SK-N-SH (cell line): ENCODE measurements around the gene ZNF385A. TPM values are rescaled to one million over a fixed set of nuclear protein-coding genes. Genes with fewer than 3 reads are reported as not detected.

ENCODE experiments used
- CTCF ChIA-PET: fragments of 300-600, 350-600 bp; formaldehyde crosslinking; extraction: SDS; loops from one replicate; lab custom pipeline; 2021; lab: Yijun Ruan, JAX
- POLR2A ChIA-PET: fragments of 350-600 bp; sonication (Branson Sonifier 250); formaldehyde crosslinking; extraction: SDS; loops from one replicate; lab custom pipeline; 2020; ENCODE audit warnings: antibody characterized with exemption, inconsistent platforms; lab: Yijun Ruan, JAX
- DNase-seq: peaks from one replicate; pipeline ENCODE4 v3.0.0; 2012
- H2AFZ ChIP-seq: fragments of 200-600 bp; sonication (generic); 2 replicates; pipeline ENCODE4 v1.8.1; 2016; ENCODE audit warnings: antibody characterized with exemption, mild to moderate bottlenecking, low read depth
- H3F3A ChIP-seq: fragments of 200-600 bp; sonication (generic); replicated peaks from 2 replicates; pipeline ENCODE3; 2016; ENCODE audit warnings: antibody characterized with exemption, mild to moderate bottlenecking; ENCODE audit not compliant: insufficient read depth
- H3K27ac ChIP-seq, 2 experiments: fragments of 200-500 bp in 1 of 2; fragments of 200-600 bp in 1 of 2; sonication (Bioruptor generic) in 1 of 2; sonication (generic), shearing (Covaris generic) in 1 of 2; 2 replicates each; pipeline versions ENCODE4 v1.5.1 to v1.6.1; 2014 to 2016; ENCODE audit warnings: low read depth in 2 of 2, inconsistent platforms in 1 of 2, low read length in 1 of 2, mild to moderate bottlenecking in 1 of 2, mixed read lengths in 1 of 2
- H3K27me3 ChIP-seq: fragments of 200-600 bp; sonication (generic), shearing (Covaris generic); 2 replicates; pipeline ENCODE4 v1.6.1; 2016; ENCODE audit warnings: mixed run types; ENCODE audit not compliant: insufficient read depth
- H3K36me3 ChIP-seq, 2 experiments: fragments of 200-500 bp in 1 of 2; fragments of 200-600 bp in 1 of 2; sonication (Bioruptor generic) in 1 of 2; sonication (generic) in 1 of 2; replicated peaks in 1 of 2; 2 replicates each; pipeline versions ENCODE3 to v1.5.1; 2014 to 2016; ENCODE audit warnings: low read length in 1 of 2, mild to moderate bottlenecking in 1 of 2; ENCODE audit not compliant: insufficient read depth in 2 of 2, control insufficient read depth in 1 of 2
- H3K4me1 ChIP-seq, 2 experiments: fragments of 200-500 bp in 1 of 2; fragments of 200-600 bp in 1 of 2; sonication (Bioruptor generic) in 1 of 2; sonication (generic), shearing (Covaris generic) in 1 of 2; 2 replicates each; pipeline versions ENCODE4 v1.5.1 to v1.6.1; 2014 to 2016; ENCODE audit warnings: low read depth in 1 of 2, low read length in 1 of 2, mixed run types in 1 of 2; ENCODE audit not compliant: insufficient read depth in 2 of 2, control insufficient read depth in 1 of 2
- H3K4me2 ChIP-seq: fragments of 200-600 bp; sonication (generic), shearing (Covaris generic); 2 replicates; pipeline ENCODE4 v1.6.1; 2017; ENCODE audit warnings: mixed run types
- H3K4me3 ChIP-seq, 2 experiments: fragments of 200-500 bp in 1 of 2; fragments of 200-600 bp in 1 of 2; sonication (Bioruptor generic) in 1 of 2; sonication (generic), shearing (Covaris generic) in 1 of 2; 2 replicates each; pipeline versions ENCODE4 v1.5.1 to v1.8.1; 2014 to 2016; ENCODE audit warnings: low read depth in 2 of 2, inconsistent platforms in 1 of 2, low read length in 1 of 2, mild to moderate bottlenecking in 1 of 2, mixed read lengths in 1 of 2, moderate library complexity in 1 of 2
- H3K79me2 ChIP-seq: fragments of 200-600 bp; sonication (generic); 2 replicates; pipeline ENCODE4 v1.8.1; 2017; ENCODE audit warnings: mild to moderate bottlenecking; ENCODE audit not compliant: insufficient read depth
- H3K9ac ChIP-seq: fragments of 200-600 bp; sonication (generic); 2 replicates; pipeline ENCODE4 v1.6.1; 2017; ENCODE audit warnings: mixed run types
- H3K9me2 ChIP-seq: fragments of 200-600 bp; sonication (generic); 2 replicates; pipeline ENCODE4 v1.6.1; 2017; ENCODE audit warnings: mixed run types
- H3K9me3 ChIP-seq: fragments of 200-600 bp; sonication (generic); 2 replicates; pipeline ENCODE4 v1.6.1; 2017; ENCODE audit warnings: mixed run types, mild to moderate bottlenecking, moderate library complexity
- H4K20me1 ChIP-seq: fragments of 200-600 bp; sonication (generic); 2 replicates; pipeline ENCODE4 v1.6.1; 2017; ENCODE audit warnings: mild to moderate bottlenecking, mixed run types; ENCODE audit not compliant: insufficient read depth
- ELF1 ChIP-seq: IDR thresholded peaks from 2 replicates; pipeline ENCODE4 v1.4.0; 2012
- EP300 ChIP-seq, 2 experiments: IDR thresholded peaks; 2 replicates each; pipeline versions ENCODE4 v1.4.0 to v1.6.1; 2012; ENCODE audit warnings: borderline replicate concordance in 1 of 2, low read depth in 1 of 2, low read length in 1 of 2
- EZH2phosphoT487 ChIP-seq: fragments of 200-600 bp; sonication (generic); IDR thresholded peaks from 2 replicates; pipeline ENCODE4 v1.6.1; 2017; ENCODE audit warnings: low read depth, mixed run types, mild to moderate bottlenecking, antibody characterized with exemption, moderate library complexity, borderline replicate concordance
- FOXJ3 ChIP-seq: sonication (generic); formaldehyde crosslinking; IDR thresholded peaks from 2 replicates; pipeline ENCODE4 v1.5.1; 2020; ENCODE audit warnings: mild to moderate bottlenecking, missing genetic modification reagents
- GABPA ChIP-seq: IDR thresholded peaks from 2 replicates; pipeline ENCODE4 v1.4.0; 2012; ENCODE audit warnings: low read depth, mild to moderate bottlenecking
- JUND ChIP-seq: IDR thresholded peaks from 2 replicates; pipeline ENCODE4 v1.4.0; 2012
- MEF2A ChIP-seq: IDR thresholded peaks from 2 replicates; pipeline ENCODE4 v1.4.0; 2012; ENCODE audit warnings: low read depth, borderline replicate concordance
- POLR2AphosphoS5 ChIP-seq: IDR thresholded peaks from 2 replicates; pipeline ENCODE4 v1.6.1; 2012; ENCODE audit warnings: low read depth, low read length
- RFX5 ChIP-seq: IDR thresholded peaks from 2 replicates; pipeline ENCODE4 v1.6.1; 2012; ENCODE audit warnings: mild to moderate bottlenecking, improper control_type of control experiment, low read length
- RXRA ChIP-seq: IDR thresholded peaks from 2 replicates; pipeline ENCODE4 v1.4.0; 2012; ENCODE audit warnings: low read depth, mild to moderate bottlenecking, borderline replicate concordance
- SMC3 ChIP-seq: IDR thresholded peaks from 2 replicates; pipeline ENCODE4 v1.6.1; 2012; ENCODE audit warnings: low read depth, low read length, improper control_type of control experiment
- TAF1 ChIP-seq: IDR thresholded peaks from 2 replicates; pipeline ENCODE4 v1.6.1; 2012; ENCODE audit warnings: low read depth, mild to moderate bottlenecking, low read length, moderate library complexity, borderline replicate concordance
- TCF12 ChIP-seq: IDR thresholded peaks from 2 replicates; pipeline ENCODE4 v1.4.0; 2012
- YY1 ChIP-seq: IDR thresholded peaks from 2 replicates; pipeline ENCODE4 v1.4.0; 2012; ENCODE audit warnings: low read depth, mild to moderate bottlenecking
- WGBS: methylation state at CpG from one replicate; pipeline ENCODE4 v1.1.6; 2017; ENCODE audit warnings: low lambda C conversion rate; 5-methylcytosine and 5-hydroxymethylcytosine counted together
- polyA plus RNA-seq, 3 experiments: library from polyadenylated mRNA; depleted of rRNA; stranded (reverse); fragments of >200 nt; gene quantifications; 2 replicates each; pipeline ENCODE4 v1.2.3, GENCODE V29; 2012
- TF ChIP-seq, protein P1 (sequence below): fragments of 150-350 bp; IDR thresholded peaks from 2 replicates; pipeline ENCODE4 v1.6.1; 2016; ENCODE audit warnings: mild to moderate bottlenecking, low read depth, low read length

ZNF385A gene
- polyA plus RNA-seq, 1 of the 3 experiments (the other 2 are of a cell fraction): 2.6 TPM

GRCh38 chr12:54392485-54393206 is 8.1 kb upstream of the ZNF385A start:
- CTCF ChIA-PET: interaction anchor here (0.9 to 3.9 kb wide), 11 partner anchors 10 to 393 kb away, joined by 3 to 37 read pairs (median 5); partner anchors contain the start of gene HOXC9

DNA sequence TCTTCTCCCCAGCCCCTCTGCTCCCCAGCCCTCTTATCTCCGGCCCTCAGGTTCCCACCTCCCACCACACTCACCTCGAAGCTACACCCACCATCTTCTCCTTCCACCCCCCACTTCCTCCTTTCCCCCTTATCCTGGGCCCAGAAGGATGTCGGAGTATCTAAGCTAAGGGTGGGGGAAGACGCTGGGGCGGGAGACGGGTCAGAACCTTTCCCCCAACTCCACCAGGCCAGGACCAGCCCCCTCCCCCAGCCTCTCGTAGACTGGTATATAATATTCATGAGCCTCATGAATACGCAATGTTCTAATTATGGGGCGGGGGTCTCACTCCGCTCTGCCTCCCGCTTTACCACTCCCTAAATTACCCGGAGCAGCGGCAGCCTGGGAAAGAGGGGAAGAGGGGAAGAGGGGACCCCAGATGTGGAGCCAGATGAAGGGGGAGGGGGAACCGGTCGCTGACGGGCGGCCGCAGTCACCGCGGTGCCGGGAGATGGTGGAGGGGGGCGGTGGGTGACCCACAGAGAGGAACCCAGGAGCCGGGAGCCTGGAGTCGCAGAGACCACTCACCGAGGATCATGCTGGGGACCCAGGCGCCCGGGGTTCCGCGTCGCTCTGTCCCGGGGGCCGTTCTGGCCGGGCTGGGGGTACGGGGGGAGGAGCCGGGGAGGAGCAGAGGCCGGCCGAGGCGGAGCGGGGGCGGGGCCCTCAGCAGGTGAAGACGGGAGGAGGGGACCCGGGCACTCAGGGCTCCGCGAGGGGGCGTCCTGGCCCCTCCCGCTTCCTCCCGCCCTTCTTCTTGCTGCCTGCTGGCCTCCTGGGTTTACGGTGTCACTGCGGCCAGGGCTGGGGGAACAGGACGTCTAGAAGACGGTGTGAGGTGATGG is 6.4 kb upstream of the ZNF385A start:
- no peak overlapping the region for H3K4me2 ChIP-seq
- H3K9me2 ChIP-seq: no peaks in the 10 kb centered on the region
- H3K4me1 ChIP-seq: peaks cover 0 to 29% of the 10 kb centered on the region in 2 experiments; a peak in 1 of 4 replicates
- no peak overlapping the region; a peak in 1 of 4 replicates for H3K27ac ChIP-seq
- peak overlapping the region in 1 of 2 experiments; percentile 50; a peak in 2 of 4 replicates for H3K4me3 ChIP-seq
- H2AFZ ChIP-seq: no peak overlapping the region
- peak; percentile 83 for DNase-seq
- peaks cover 6% of the 10 kb centered on the region for H3F3A ChIP-seq
- WGBS: 31% methylated on average over 31 of the region's 51 CpGs
- POLR2A ChIA-PET: no interaction called here
- no peaks in the 10 kb centered on the region for H3K79me2 ChIP-seq
- CTCF ChIA-PET: interaction anchor here (1.4 to 3.9 kb wide), 8 partner anchors 8 to 406 kb away, joined by 3 to 37 read pairs (median 6); partner anchors contain the start of gene HOXC10
- H4K20me1 ChIP-seq: no peaks in the 10 kb centered on the region
- H3K9me3 ChIP-seq: no peaks in the 10 kb centered on the region
- no peak overlapping the region for H3K9ac ChIP-seq
- TF ChIP-seq TCF12: no peak
- no peak for TF ChIP-seq YY1
- no peak for TF ChIP-seq FOXJ3
- no peak for TF ChIP-seq SMC3
- TF ChIP-seq, protein P1, sequence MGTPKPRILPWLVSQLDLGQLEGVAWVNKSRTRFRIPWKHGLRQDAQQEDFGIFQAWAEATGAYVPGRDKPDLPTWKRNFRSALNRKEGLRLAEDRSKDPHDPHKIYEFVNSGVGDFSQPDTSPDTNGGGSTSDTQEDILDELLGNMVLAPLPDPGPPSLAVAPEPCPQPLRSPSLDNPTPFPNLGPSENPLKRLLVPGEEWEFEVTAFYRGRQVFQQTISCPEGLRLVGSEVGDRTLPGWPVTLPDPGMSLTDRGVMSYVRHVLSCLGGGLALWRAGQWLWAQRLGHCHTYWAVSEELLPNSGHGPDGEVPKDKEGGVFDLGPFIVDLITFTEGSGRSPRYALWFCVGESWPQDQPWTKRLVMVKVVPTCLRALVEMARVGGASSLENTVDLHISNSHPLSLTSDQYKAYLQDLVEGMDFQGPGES: no peak
- no peak for TF ChIP-seq EP300 (IDR thresholded peaks at IDR 0.05; ENCODE audit: borderline replicate concordance in 1 of 2, low read depth in 1 of 2, low read length in 1 of 2)
- TF ChIP-seq EZH2phosphoT487: no peak
- no peak for TF ChIP-seq RXRA
- TF ChIP-seq JUND: no peak
- TF ChIP-seq, all 33 proteins: peak for 0
- Histone ChIP-seq H3K36me3 (peaks cover 4 to 8% of the 10 kb centered on the region in 2 experiments), H3K27me3 (no peaks in the 10 kb centered on the region)

More at GRCh38 chr12:54392485-54393206, 8.1 kb upstream of the ZNF385A start:
- Histone ChIP-seq H3K27me3 (no peaks in the 10 kb centered on the region), H3K9me2 (no peaks in the 10 kb centered on the region), H3K79me2 (no peaks in the 10 kb centered on the region), H3K27ac (no peak overlapping the region), H4K20me1 (no peaks in the 10 kb centered on the region), H3F3A (peaks cover under 1% of the 10 kb centered on the region), H2AFZ (no peak overlapping the region), H3K4me1 (peaks cover 0 to 19% of the 10 kb centered on the region in 2 experiments; a peak in 1 of 4 replicates), H3K36me3 (peaks cover 13 to 17% of the 10 kb centered on the region in 2 experiments), H3K9me3 (no peaks in the 10 kb centered on the region), H3K4me3 (no peak overlapping the region), H3K9ac (no peak overlapping the region), H3K4me2 (no peak overlapping the region)
- no peak for DNase-seq
- TF ChIP-seq TAF1: no peak
- no peak for TF ChIP-seq ELF1
- no peak for TF ChIP-seq MEF2A
- no peak for TF ChIP-seq SMC3
- no peak for TF ChIP-seq RFX5
- TF ChIP-seq GABPA: no peak
- TF ChIP-seq POLR2AphosphoS5: no peak
- WGBS: 94% methylated on average over 5 of the region's 8 CpGs
- POLR2A ChIA-PET: no interaction called here
